Activated B cell treated with CpG ODN at 0.5 μM for 24 hours (primary cell): Measurements from ENCODE around the gene BST1. TPM values are rescaled to one million over a fixed set of nuclear protein-coding genes. Genes with fewer than 3 reads are reported as not detected.

ENCODE experiments used
- ATAC-seq: fragments of 200-7000 bp; cut with Tn5 transposase; one replicate; pipeline ENCODE4 v1.10.0; 2021; ENCODE audit warnings: low read depth, mild to moderate bottlenecking, moderate library complexity
- CTCF ChIA-PET: fragments of 350-600 bp; sonication (Branson Sonifier 250); formaldehyde crosslinking; loops from one replicate; lab custom pipeline; 2021; ENCODE audit warnings: antibody characterized with exemption; lab: Charles Lee
- POLR2A ChIA-PET: fragments of 350-600 bp; sonication (Branson Sonifier 250); formaldehyde crosslinking; loops from one replicate; lab custom pipeline; 2021; ENCODE audit warnings: antibody characterized with exemption; lab: Charles Lee
- DNase-seq: peaks from one replicate; pipeline ENCODE4 v3.0.0; 2022
- H3K27ac Mint-ChIP-seq: one replicate; pipeline ENCODE4 v1.8.0; 2020; ENCODE audit warnings: mixed read lengths
- H3K27me3 Mint-ChIP-seq: one replicate; pipeline ENCODE4 v1.8.0; 2021; ENCODE audit warnings: mixed read lengths
- H3K36me3 Mint-ChIP-seq: one replicate; pipeline ENCODE4 v1.8.0; 2021; ENCODE audit warnings: low read depth, mixed read lengths
- H3K4me1 Mint-ChIP-seq: one replicate; pipeline ENCODE4 v1.8.0; 2021; ENCODE audit warnings: mixed read lengths
- H3K4me3 Mint-ChIP-seq: one replicate; pipeline ENCODE4 v1.8.0; 2020; ENCODE audit warnings: mild to moderate bottlenecking, mixed read lengths
- H3K9me3 Mint-ChIP-seq: one replicate; pipeline ENCODE4 v1.8.0; 2020; ENCODE audit warnings: mixed read lengths
- CTCF ChIP-seq: fragments of 200-600 bp; IDR thresholded peaks from one replicate; pipeline ENCODE4 v1.8.0; 2022; ENCODE audit warnings: antibody characterized with exemption, mild to moderate bottlenecking
- intact Hi-C: fragments of 100-400 bp; cut with micrococcal nuclease; formaldehyde crosslinking; loops from one replicate; pipeline ENCODE4 v1.15.1; 2024
- total RNA-seq: library from RNA; stranded (reverse); gene quantifications from 2 replicates; pipeline ENCODE4 v1.2.3, GENCODE V29; 2022

The BST1 gene
- total RNA-seq, 1 donor from 2014 or later, result 0.49 TPM

GRCh38 chr4:15769202-15769601, 66.3 kb downstream of the BST1 start:
- ChIA-PET CTCF (no interaction called here), POLR2A (interaction anchor here (1.4 kb wide), 1 partner anchor 14 kb away, joined by 6 read pairs; no protein-coding TSS in a partner anchor)
- ATAC-seq, result no peak
- no peak for TF ChIP-seq CTCF
- no peaks in the 10 kb centered on the region for H3K9me3 Mint-ChIP-seq
- H3K27me3 Mint-ChIP-seq, result no peaks in the 10 kb centered on the region
- peaks cover 22% of the 10 kb centered on the region for H3K4me1 Mint-ChIP-seq
- DNase-seq, result no peak
- no peaks in the 10 kb centered on the region for H3K36me3 Mint-ChIP-seq
- no peak overlapping the region for H3K27ac Mint-ChIP-seq
- H3K4me3 Mint-ChIP-seq, result no peak overlapping the region
- intact Hi-C loops, result no loop called here

GRCh38 chr4:15771216-15772058, 68.6 kb downstream of the BST1 start:
- DNase-seq, result no peak
- peaks cover 10% of the 10 kb centered on the region for H3K4me1 Mint-ChIP-seq
- H3K27me3 Mint-ChIP-seq, result no peaks in the 10 kb centered on the region
- ChIA-PET POLR2A (no interaction called here), CTCF (interaction anchor here (1.6 kb wide), 1 partner anchor 40 kb away, joined by 3 read pairs; no protein-coding TSS in a partner anchor)
- ATAC-seq, result no peak
- H3K27ac Mint-ChIP-seq, result no peak overlapping the region
- no peaks in the 10 kb centered on the region for H3K9me3 Mint-ChIP-seq
- intact Hi-C loops, result loop anchor here (10.0 kb wide), 1 partner anchor 767 kb away; the partner anchor contains the start of gene CPEB2
- no peak for TF ChIP-seq CTCF
- no peaks in the 10 kb centered on the region for H3K36me3 Mint-ChIP-seq
- no peak overlapping the region for H3K4me3 Mint-ChIP-seq

- POLR2A ChIA-PET, result no interaction called here
- intact Hi-C loops, result loop anchor here (10.0 kb wide), 1 partner anchor 769 kb away; the partner anchor contains the start of gene CPEB2
- TF ChIP-seq CTCF, result no peak
- CTCF ChIA-PET, result interaction anchor here (0.9 to 1.5 kb wide), 2 partner anchors 17 to 32 kb away, joined by 3 to 4 read pairs; no protein-coding TSS in a partner anchor
- peaks cover 23% of the 10 kb centered on the region for H3K4me1 Mint-ChIP-seq
- H3K9me3 Mint-ChIP-seq, result no peaks in the 10 kb centered on the region
- no peak overlapping the region for H3K4me3 Mint-ChIP-seq
- no peak overlapping the region for H3K27ac Mint-ChIP-seq
- no peaks in the 10 kb centered on the region for H3K36me3 Mint-ChIP-seq
- H3K27me3 Mint-ChIP-seq, result no peaks in the 10 kb centered on the region
- ATAC-seq, result no peak
- DNase-seq, result no peak
These were observed 71.2 kb downstream of the BST1 start for GRCh38 chr4:15774020-15774420.

GRCh38 chr4:15776871-15777648, 74.2 kb downstream of the BST1 start:
- ATAC-seq (no peak), DNase-seq (no peak)
- peaks cover 48% of the 10 kb centered on the region for H3K4me1 Mint-ChIP-seq
- ChIA-PET POLR2A (no interaction called here), CTCF (interaction anchor here (1.5 kb wide), 1 partner anchor 21 kb away, joined by 6 read pairs; no protein-coding TSS in a partner anchor)
- no peak overlapping the region for H3K27ac Mint-ChIP-seq
- H3K27me3 Mint-ChIP-seq, result no peaks in the 10 kb centered on the region
- TF ChIP-seq CTCF, result no peak
- H3K36me3 Mint-ChIP-seq, result peaks cover 2% of the 10 kb centered on the region
- intact Hi-C loops, result loop anchor here (1.0 to 10.0 kb wide), 3 partner anchors 8 to 772 kb away; partner anchors contain the start of genes CPEB2 and TAPT1
- H3K4me3 Mint-ChIP-seq, result peak overlapping the region; percentile 88
- H3K9me3 Mint-ChIP-seq, result no peaks in the 10 kb centered on the region
